Activated T-helper 2 cell treated with anti-CD3 and anti-CD28 coated beads, Interferon-gamma antibody, Interleukin-2, Interleukin-4, amounts not matched to agents 10 μg/mL and 5 μg/mL and 100 μg/mL, durations not matched to agents 14 hours and 24 hours and 36 hours (primary cell): Measurements from ENCODE around the gene ST6GAL1. TPM values are rescaled to one million over a fixed set of nuclear protein-coding genes. Genes with fewer than 3 reads are reported as not detected.

ENCODE experiments used
- DNase-seq: peaks from one replicate; pipeline ENCODE4 v3.0.0; 2021; ENCODE audit warnings: low spot score
- H3K27ac Mint-ChIP-seq: one replicate; pipeline ENCODE4 v1.8.0; 2021; ENCODE audit warnings: mixed read lengths
- H3K27me3 Mint-ChIP-seq: one replicate; pipeline ENCODE4 v1.8.0; 2021; ENCODE audit warnings: low read depth, mixed read lengths
- H3K36me3 Mint-ChIP-seq: one replicate; pipeline ENCODE4 v1.8.0; 2021; ENCODE audit warnings: low read depth, mixed read lengths
- H3K4me1 Mint-ChIP-seq: one replicate; pipeline ENCODE4 v1.8.0; 2021; ENCODE audit warnings: low read depth, mixed read lengths
- H3K4me3 Mint-ChIP-seq: one replicate; pipeline ENCODE4 v1.8.0; 2021; ENCODE audit warnings: low read depth, mild to moderate bottlenecking, moderate library complexity, mixed read lengths
- H3K9me3 Mint-ChIP-seq: one replicate; pipeline ENCODE4 v1.8.0; 2021; ENCODE audit warnings: mixed read lengths
- intact Hi-C: fragments of 100-400 bp; cut with micrococcal nuclease; formaldehyde crosslinking; loops from one replicate; pipeline ENCODE4 v1.15.1; 2023
- total RNA-seq: library from RNA; stranded (reverse); gene quantifications from 2 replicates; pipeline ENCODE4 v1.2.3, GENCODE V29; 2022

The ST6GAL1 gene
- total RNA-seq, 1 donor from 2014 or later, result 78.1 TPM

- intact Hi-C loops, result loop anchor here (1.0 kb wide), 1 partner anchor 9 kb away; no protein-coding TSS in a partner anchor
- H3K4me1 Mint-ChIP-seq, result peaks cover 57% of the 10 kb centered on the region
- H3K4me3 Mint-ChIP-seq, result peak overlapping the region; percentile 34
- no peak for DNase-seq
- H3K36me3 Mint-ChIP-seq, result peaks cover 77% of the 10 kb centered on the region
- peaks cover 29% of the 10 kb centered on the region for H3K9me3 Mint-ChIP-seq
- no peaks in the 10 kb centered on the region for H3K27me3 Mint-ChIP-seq
- peak overlapping the region; percentile 79 for H3K27ac Mint-ChIP-seq
Observed at GRCh38 chr3:187031934-187032333, 101.6 kb downstream of the ST6GAL1 start.

- intact Hi-C loops, result no loop called here
- Mint-ChIP-seq H3K4me1 (peaks cover 54% of the 10 kb centered on the region), H3K36me3 (peaks cover 80% of the 10 kb centered on the region), H3K4me3 (no peak overlapping the region), H3K27me3 (no peaks in the 10 kb centered on the region), H3K9me3 (peaks cover 29% of the 10 kb centered on the region), H3K27ac (no peak overlapping the region)
- no peak for DNase-seq
Observed at GRCh38 chr3:187036394-187036793, 106.1 kb downstream of the ST6GAL1 start.

GRCh38 chr3:187039100-187039722, 108.9 kb downstream of the ST6GAL1 start:
- no peak for DNase-seq
- H3K27me3 Mint-ChIP-seq, result no peaks in the 10 kb centered on the region

GRCh38 chr3:187039723-187040414, 109.5 kb downstream of the ST6GAL1 start:
- H3K27me3 Mint-ChIP-seq, result no peaks in the 10 kb centered on the region
- H3K4me3 Mint-ChIP-seq, result no peak overlapping the region
- peaks cover 17% of the 10 kb centered on the region for H3K9me3 Mint-ChIP-seq
- peaks cover 61% of the 10 kb centered on the region for H3K4me1 Mint-ChIP-seq
- intact Hi-C loops, result loop anchor here (2.0 to 5.0 kb wide), 5 partner anchors 13 to 97 kb away; partner anchors contain the start of gene RPL39L
- H3K36me3 Mint-ChIP-seq, result peaks cover 83% of the 10 kb centered on the region
- peak overlapping the region; percentile 81 for H3K27ac Mint-ChIP-seq
- no peak for DNase-seq

More at GRCh38 chr3:187039100-187039722, 108.9 kb downstream of the ST6GAL1 start:
- peaks cover 59% of the 10 kb centered on the region for H3K4me1 Mint-ChIP-seq
- peaks cover 23% of the 10 kb centered on the region for H3K9me3 Mint-ChIP-seq
- intact Hi-C loops, result no loop called here
- H3K27ac Mint-ChIP-seq, result peak overlapping the region; percentile 81
- no peak overlapping the region for H3K4me3 Mint-ChIP-seq
- peaks cover 85% of the 10 kb centered on the region for H3K36me3 Mint-ChIP-seq

- H3K27me3 Mint-ChIP-seq, result no peaks in the 10 kb centered on the region
- DNase-seq, result no peak
- peaks cover 8% of the 10 kb centered on the region for H3K9me3 Mint-ChIP-seq
- H3K27ac Mint-ChIP-seq, result peak overlapping the region; percentile 99
- H3K36me3 Mint-ChIP-seq, result peaks cover 83% of the 10 kb centered on the region
- peaks cover 68% of the 10 kb centered on the region for H3K4me1 Mint-ChIP-seq
- no peak overlapping the region for H3K4me3 Mint-ChIP-seq
- intact Hi-C loops, result loop anchor here (1.0 to 5.0 kb wide), 6 partner anchors 8 to 97 kb away; partner anchors contain the start of gene RPL39L
Observed at GRCh38 chr3:187040516-187041361, 110.4 kb downstream of the ST6GAL1 start.

- peaks cover 76% of the 10 kb centered on the region for H3K4me1 Mint-ChIP-seq
- H3K36me3 Mint-ChIP-seq, result peaks cover 83% of the 10 kb centered on the region
- intact Hi-C loops, result loop anchor here (1.0 to 5.0 kb wide), 7 partner anchors 9 to 159 kb away; partner anchors contain the start of gene RPL39L
- H3K9me3 Mint-ChIP-seq, result no peaks in the 10 kb centered on the region
- H3K27ac Mint-ChIP-seq, result peak overlapping the region; percentile 99
- no peaks in the 10 kb centered on the region for H3K27me3 Mint-ChIP-seq
- peak overlapping the region; percentile 68 for H3K4me3 Mint-ChIP-seq
- peak; percentile 61 for DNase-seq
Observed at GRCh38 chr3:187041362-187042307, 111.3 kb downstream of the ST6GAL1 start.

GRCh38 chr3:187042346-187042745, 112.0 kb downstream of the ST6GAL1 start:
- no peaks in the 10 kb centered on the region for H3K27me3 Mint-ChIP-seq
- DNase-seq, result no peak
- peak overlapping the region; percentile 68 for H3K4me3 Mint-ChIP-seq
- H3K9me3 Mint-ChIP-seq, result no peaks in the 10 kb centered on the region
- peak overlapping the region; percentile 99 for H3K27ac Mint-ChIP-seq
- peaks cover 83% of the 10 kb centered on the region for H3K36me3 Mint-ChIP-seq
- intact Hi-C loops, result loop anchor here (1.0 to 5.0 kb wide), 3 partner anchors 60 to 160 kb away; partner anchors contain the start of gene RPL39L
- H3K4me1 Mint-ChIP-seq, result peaks cover 76% of the 10 kb centered on the region

GRCh38 chr3:187042874-187043458, 112.6 kb downstream of the ST6GAL1 start:
- H3K4me3 Mint-ChIP-seq, result peak overlapping the region; percentile 66
- H3K27me3 Mint-ChIP-seq, result no peaks in the 10 kb centered on the region
- H3K4me1 Mint-ChIP-seq, result peaks cover 78% of the 10 kb centered on the region
- peak overlapping the region; percentile 80 for H3K27ac Mint-ChIP-seq
- peaks cover 87% of the 10 kb centered on the region for H3K36me3 Mint-ChIP-seq
- DNase-seq, result no peak
- intact Hi-C loops, result loop anchor here (1.0 to 5.0 kb wide), 3 partner anchors 59 to 161 kb away; partner anchors contain the start of gene RPL39L
- H3K9me3 Mint-ChIP-seq, result no peaks in the 10 kb centered on the region

- Mint-ChIP-seq H3K27ac (peak overlapping the region; percentile 76), H3K4me1 (peaks cover 72% of the 10 kb centered on the region), H3K27me3 (no peaks in the 10 kb centered on the region), H3K9me3 (no peaks in the 10 kb centered on the region), H3K4me3 (peak overlapping the region; percentile 65), H3K36me3 (peaks cover 90% of the 10 kb centered on the region)
- DNase-seq, result no peak
- intact Hi-C loops, result loop anchor here (5.0 kb wide), 2 partner anchors 58 to 93 kb away; partner anchors contain the start of gene RPL39L
Observed at GRCh38 chr3:187044206-187044605, 113.9 kb downstream of the ST6GAL1 start.

GRCh38 chr3:187044867-187045552, 114.7 kb downstream of the ST6GAL1 start:
- no peak for DNase-seq
- no peak overlapping the region for H3K27ac Mint-ChIP-seq
- H3K36me3 Mint-ChIP-seq, result peaks cover 90% of the 10 kb centered on the region
- no peaks in the 10 kb centered on the region for H3K27me3 Mint-ChIP-seq
- H3K4me3 Mint-ChIP-seq, result peak overlapping the region; percentile 44
- H3K9me3 Mint-ChIP-seq, result no peaks in the 10 kb centered on the region
- H3K4me1 Mint-ChIP-seq, result peaks cover 72% of the 10 kb centered on the region
- intact Hi-C loops, result loop anchor here (5.0 kb wide), 2 partner anchors 57 to 92 kb away; partner anchors contain the start of gene RPL39L

GRCh38 chr3:187046033-187046432, 115.7 kb downstream of the ST6GAL1 start:
- Mint-ChIP-seq H3K9me3 (no peaks in the 10 kb centered on the region), H3K4me3 (no peak overlapping the region)
- intact Hi-C loops, result no loop called here

More at GRCh38 chr3:187046033-187046432, 115.7 kb downstream of the ST6GAL1 start:
- peaks cover 68% of the 10 kb centered on the region for H3K4me1 Mint-ChIP-seq
- no peaks in the 10 kb centered on the region for H3K27me3 Mint-ChIP-seq
- peak overlapping the region; percentile 2 for H3K27ac Mint-ChIP-seq
- H3K36me3 Mint-ChIP-seq, result peaks cover 90% of the 10 kb centered on the region
- no peak for DNase-seq
